GM12864 (cell line): ENCODE data around the gene IL37.

Source experiments
- DNase-seq: peaks from one replicate; pipeline ENCODE4 v3.0.0-alpha.2; 2011; ENCODE audit warnings: low read depth
- H3K4me3 ChIP-seq: 2 replicates; pipeline ENCODE4 v1.5.1; 2011; ENCODE audit warnings: mild to moderate bottlenecking, low read depth, low read length, control low read depth
- TF ChIP-seq, protein P1 (sequence below): IDR thresholded peaks from 2 replicates; pipeline ENCODE4 v1.5.1; 2011; ENCODE audit warnings: low read depth, mild to moderate bottlenecking, moderate library complexity, low read length, control low read depth, inconsistent platforms; ENCODE audit errors: missing control alignments

The IL37 gene

GRCh38 chr2:112880696-112881095, 30.3 kb upstream of the IL37 start:
- TF ChIP-seq, protein P1, sequence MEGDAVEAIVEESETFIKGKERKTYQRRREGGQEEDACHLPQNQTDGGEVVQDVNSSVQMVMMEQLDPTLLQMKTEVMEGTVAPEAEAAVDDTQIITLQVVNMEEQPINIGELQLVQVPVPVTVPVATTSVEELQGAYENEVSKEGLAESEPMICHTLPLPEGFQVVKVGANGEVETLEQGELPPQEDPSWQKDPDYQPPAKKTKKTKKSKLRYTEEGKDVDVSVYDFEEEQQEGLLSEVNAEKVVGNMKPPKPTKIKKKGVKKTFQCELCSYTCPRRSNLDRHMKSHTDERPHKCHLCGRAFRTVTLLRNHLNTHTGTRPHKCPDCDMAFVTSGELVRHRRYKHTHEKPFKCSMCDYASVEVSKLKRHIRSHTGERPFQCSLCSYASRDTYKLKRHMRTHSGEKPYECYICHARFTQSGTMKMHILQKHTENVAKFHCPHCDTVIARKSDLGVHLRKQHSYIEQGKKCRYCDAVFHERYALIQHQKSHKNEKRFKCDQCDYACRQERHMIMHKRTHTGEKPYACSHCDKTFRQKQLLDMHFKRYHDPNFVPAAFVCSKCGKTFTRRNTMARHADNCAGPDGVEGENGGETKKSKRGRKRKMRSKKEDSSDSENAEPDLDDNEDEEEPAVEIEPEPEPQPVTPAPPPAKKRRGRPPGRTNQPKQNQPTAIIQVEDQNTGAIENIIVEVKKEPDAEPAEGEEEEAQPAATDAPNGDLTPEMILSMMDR: no peak
- H3K4me3 ChIP-seq: no peak overlapping the region
- no peak for DNase-seq

DNA sequence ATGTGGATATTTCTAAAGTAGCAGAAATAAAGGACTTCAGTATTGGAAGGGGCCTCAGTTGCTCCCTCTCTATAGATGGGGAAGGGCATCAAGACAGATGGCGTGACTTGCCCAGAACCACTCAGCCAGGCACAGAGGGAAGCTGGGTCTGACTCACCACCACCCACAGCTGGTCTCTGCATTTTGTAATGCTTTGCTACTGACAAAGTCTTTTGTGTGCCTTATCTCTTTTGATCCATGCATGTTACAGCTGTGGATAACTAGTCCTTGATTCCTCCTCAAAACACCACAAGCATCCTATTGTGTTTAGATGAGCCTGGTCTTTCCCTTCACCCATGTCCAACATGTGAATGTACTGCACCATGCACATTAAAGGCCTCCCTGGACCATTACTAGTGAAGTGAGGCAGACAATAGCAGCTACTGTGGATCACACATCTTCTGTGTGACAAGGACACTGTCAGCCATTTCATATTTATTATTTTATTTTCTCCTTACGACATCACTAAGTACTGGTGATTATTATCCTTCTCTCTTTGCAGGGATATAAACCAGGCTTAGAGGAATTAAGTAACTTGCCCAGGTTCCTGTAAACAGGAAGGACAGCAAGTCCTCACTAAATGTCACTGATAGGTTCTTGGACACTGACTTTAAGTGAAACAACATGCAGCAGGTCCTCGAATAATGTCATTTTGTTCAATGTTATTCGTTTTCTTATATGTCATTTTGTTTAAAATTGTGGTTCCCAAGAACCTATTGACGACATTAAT, 29.6 kb upstream of the IL37 start:
- DNase-seq: peak; percentile 51
- H3K4me3 ChIP-seq: no peak overlapping the region

DNA sequence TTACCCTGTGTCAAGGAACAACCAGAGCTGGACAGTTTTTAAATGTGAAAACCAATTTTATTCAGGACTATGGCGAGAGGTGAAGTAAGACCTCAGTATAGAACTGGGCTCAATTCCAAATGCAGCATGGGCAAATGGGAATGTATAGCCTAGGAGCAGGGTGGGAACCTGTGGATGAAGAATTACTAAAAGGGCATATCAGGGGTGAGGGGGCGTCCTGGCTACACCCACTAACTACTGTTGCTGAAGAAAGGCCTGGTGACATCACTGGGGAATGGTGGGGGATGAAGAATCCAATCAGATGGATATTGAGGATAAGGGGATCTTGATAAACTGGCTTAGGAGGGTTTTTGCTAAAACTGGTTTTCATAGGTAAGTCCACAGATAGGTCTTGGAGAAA, 27.3 kb upstream of the IL37 start:
- DNase-seq: no peak
- TF ChIP-seq, protein P1: no peak
- H3K4me3 ChIP-seq: no peak overlapping the region

More for the DNA sequence above, 29.6 kb upstream of the IL37 start:
- TF ChIP-seq, protein P1: no peak

DNA sequence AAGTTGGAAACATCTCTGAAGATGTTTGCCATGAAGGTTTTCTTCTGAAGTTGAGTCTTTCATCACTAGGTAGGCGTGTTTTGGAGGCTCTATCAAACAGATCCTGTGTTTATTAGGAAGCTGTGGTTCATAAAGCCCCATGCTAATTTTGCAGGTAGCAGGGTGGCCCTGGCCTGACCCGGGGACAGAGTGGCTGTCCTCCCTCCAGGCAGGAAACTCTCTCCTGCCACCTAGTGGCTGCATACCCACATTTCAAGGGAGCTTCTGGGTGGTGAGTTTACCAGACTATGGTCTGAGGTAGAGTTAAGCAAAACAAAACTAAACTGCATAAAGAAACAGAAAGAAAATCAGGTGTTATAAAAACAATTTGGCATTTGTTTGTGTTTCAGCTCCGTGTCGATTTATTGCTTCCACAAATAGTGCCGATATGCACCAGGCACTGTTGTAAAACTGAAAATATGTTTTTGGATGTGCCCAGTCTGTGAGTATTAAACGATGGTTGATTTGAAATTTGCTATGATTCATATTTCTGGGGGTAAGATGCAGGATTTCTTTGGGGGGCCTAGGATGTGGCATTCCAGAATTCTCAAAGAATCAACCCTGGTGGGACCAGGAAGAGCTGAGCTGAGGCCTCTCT, 26.0 kb upstream of the IL37 start:
- no peak overlapping the region for H3K4me3 ChIP-seq
- DNase-seq: no peak
- TF ChIP-seq, protein P1: peak; percentile 85

DNA sequence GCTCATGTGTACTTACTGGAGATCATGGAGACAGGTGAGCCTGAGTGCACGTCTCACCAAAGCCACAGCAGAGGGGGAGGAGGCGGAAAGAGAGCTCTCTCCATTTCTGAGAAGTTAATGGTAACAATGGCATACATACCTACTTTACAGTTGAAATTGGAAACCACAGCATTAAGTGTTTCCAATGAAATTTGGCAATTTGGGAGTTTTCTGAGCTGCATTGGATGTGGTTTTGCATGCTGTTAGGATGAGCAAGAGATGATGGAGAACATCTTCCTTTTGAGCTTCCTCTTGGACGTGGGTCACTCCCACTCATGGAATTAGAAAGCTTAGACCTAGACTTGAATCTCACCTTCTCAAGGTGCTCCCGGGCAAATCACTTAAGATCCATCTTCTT, 25.5 kb upstream of the IL37 start:
- DNase-seq: no peak
- no peak overlapping the region for H3K4me3 ChIP-seq
- TF ChIP-seq, protein P1: no peak

DNA sequence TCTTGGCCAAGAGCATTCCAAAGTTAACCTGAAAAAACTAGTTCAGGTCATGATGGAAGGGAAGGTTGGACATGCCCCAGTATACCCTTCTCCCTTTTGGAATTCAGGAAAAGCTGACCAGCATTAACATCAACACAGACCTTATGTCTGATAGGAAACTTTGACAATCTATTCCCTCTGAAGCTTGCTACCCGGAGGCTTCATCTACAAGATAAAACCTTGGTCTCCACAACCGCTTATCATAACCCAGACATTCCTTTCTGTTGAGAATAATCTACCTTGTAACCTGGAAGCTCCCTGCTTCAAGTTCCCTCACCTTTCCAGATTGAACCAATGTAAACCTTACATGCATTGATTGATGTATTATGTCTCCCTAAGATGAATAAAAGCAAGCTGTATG, 24.7 kb upstream of the IL37 start:
- TF ChIP-seq, protein P1: no peak
- DNase-seq: no peak
- no peak overlapping the region for H3K4me3 ChIP-seq
